K562 (cell line): Measurements from ENCODE around the gene ANKMY1. TPM values are rescaled to one million over a fixed set of nuclear protein-coding genes. Genes with fewer than 3 reads are reported as not detected.

Source experiments
- ATF3 ChIP-seq, 2 experiments: fragments of 450-650 bp in 1 of 2; sonication (generic) in 1 of 2; formaldehyde crosslinking in 1 of 2; IDR thresholded peaks in 1 of 2; conservative IDR thresholded peaks in 1 of 2; 2 replicates each; pipeline versions ENCODE4 v1.6.1 to v1.8.1; 2016 to 2023; ENCODE audit warnings: mild to moderate bottlenecking in 2 of 2, moderate library complexity in 2 of 2, inconsistent platforms in 1 of 2, missing genetic modification reagents in 1 of 2
- CLOCK ChIP-seq: fragments of 250-450 bp; sonication (Bioruptor Pico); IDR thresholded peaks from 2 replicates; pipeline ENCODE4 v1.4.0; 2020; ENCODE audit warnings: mild to moderate bottlenecking, moderate library complexity, borderline replicate concordance
- CREBBP ChIP-seq: IDR thresholded peaks from one replicate; pipeline ENCODE4 v1.6.1; 2012; ENCODE audit warnings: low read depth, mild to moderate bottlenecking, control low read depth, inconsistent platforms, low read length
- DMBX1 ChIP-seq: fragments of 250-450 bp; sonication (Bioruptor Pico); IDR thresholded peaks from 2 replicates; pipeline ENCODE4 v1.8.0; 2022; ENCODE audit warnings: inconsistent platforms, mild to moderate bottlenecking, moderate library complexity, borderline replicate concordance
- E2F6 ChIP-seq, 2 experiments: IDR thresholded peaks; 2 replicates each; pipeline ENCODE4 v1.6.1; 2011; ENCODE audit warnings: borderline replicate concordance in 1 of 2, control low read depth in 1 of 2, low read depth in 1 of 2, low read length in 1 of 2, mild to moderate bottlenecking in 1 of 2, mixed read lengths in 1 of 2, moderate library complexity in 1 of 2; ENCODE audit not compliant: insufficient read depth in 1 of 2, insufficient read length in 1 of 2, poor library complexity in 1 of 2, severe bottlenecking in 1 of 2; ENCODE audit errors: extremely low read depth in 1 of 2
- FOXA3 ChIP-seq, 2 experiments: fragments of 450-650 bp in 1 of 2; sonication (generic) in 1 of 2; formaldehyde crosslinking; IDR thresholded peaks in 1 of 2; conservative IDR thresholded peaks in 1 of 2; 2 replicates each; pipeline versions ENCODE4 v1.4.0 to v1.8.0; 2020 to 2022; ENCODE audit warnings: mild to moderate bottlenecking in 2 of 2, missing genetic modification reagents in 1 of 2
- GTF2B ChIP-seq: IDR thresholded peaks from 2 replicates; pipeline ENCODE4 v1.6.1; 2011; ENCODE audit not compliant: insufficient read length; ENCODE audit errors: extremely low read depth
- HMBOX1 ChIP-seq: sonication (generic); IDR thresholded peaks from 2 replicates; pipeline ENCODE4 v1.6.1; 2016
- ILK ChIP-seq: fragments of 450-650 bp; IDR thresholded peaks from 2 replicates; pipeline ENCODE4 v1.6.1; 2016; ENCODE audit warnings: missing genetic modification characterization, low read depth, mild to moderate bottlenecking, missing compliant biosample characterization, moderate library complexity, borderline replicate concordance
- MAFG ChIP-seq: fragments of 450-650 bp; conservative IDR thresholded peaks from 2 replicates; pipeline ENCODE4 v1.6.1; 2016; ENCODE audit warnings: missing genetic modification characterization, missing compliant biosample characterization
- PRMT5 ChIP-seq: sonication (generic); formaldehyde crosslinking; IDR thresholded peaks from 2 replicates; pipeline ENCODE4 v1.5.0; 2020; ENCODE audit warnings: missing genetic modification reagents
- STAT6 ChIP-seq: sonication (generic); formaldehyde crosslinking; IDR thresholded peaks from 2 replicates; pipeline ENCODE4 v1.8.1; 2023; ENCODE audit warnings: mild to moderate bottlenecking, missing genetic modification reagents
- U2AF2 ChIP-seq: fragments of 200-400 bp; formaldehyde crosslinking; optimal IDR thresholded peaks from 2 replicates; pipeline ENCODE3; 2017; ENCODE audit warnings: low read depth, mild to moderate bottlenecking, low read length
- ZNF3 ChIP-seq: fragments of 250-450 bp; sonication (Bioruptor Pico); IDR thresholded peaks from 2 replicates; pipeline ENCODE4 v1.5.0; 2021; ENCODE audit warnings: mild to moderate bottlenecking, moderate library complexity
- ZNF79 ChIP-seq: fragments of 250-450 bp; sonication (Bioruptor Pico); IDR thresholded peaks from 2 replicates; pipeline ENCODE4 v1.4.0; 2020; ENCODE audit warnings: low read depth, mild to moderate bottlenecking, moderate library complexity
- polyA plus RNA-seq, 8 experiments: library from polyadenylated mRNA; depleted of rRNA in 4 of 8; stranded (reverse) in 5 of 8; unstranded in 3 of 8; fragments of >200 nt; fragmentation: Nextera tagmentation in 2 of 8; fragmentation: Illumina TruSeq in 1 of 8; extraction: Ambion mirVana in 2 of 8; extraction: Trizol in 1 of 8; gene quantifications; 2 replicates each; pipeline versions ENCODE4 v1.2.1 to v1.2.3, GENCODE V29; 2011 to 2014; ENCODE audit warnings: inconsistent platforms in 1 of 8, missing spikeins in 1 of 8
- total RNA-seq, 7 experiments: library from RNA; depleted of rRNA in 6 of 7; stranded (reverse); fragments of >200 nt in 6 of 7; fragmentation: Illumina TruSeq in 2 of 7; extraction: Trizol in 2 of 7; gene quantifications; 2 replicates each; pipeline versions ENCODE4 v1.2.1 to v1.2.3, GENCODE V29; 2011 to 2021; ENCODE audit warnings: low replicate concordance in 1 of 7

ANKMY1 gene
- total and polyA plus RNA-seq, 9 of the 15 experiments (the other 6 are each of a cell fraction or from before 2014, with no cell fraction given): 0.75 to 15.1 (median 11.7) TPM

- TF ChIP-seq CLOCK (CRISPR knock-in tag) (no peak), GTF2B (no peak), U2AF2 (no peak), CREBBP (no peak), MAFG (no peak; the same call in 1 of the 2 replicates), ILK (tag) (no peak), STAT6 (CRISPR knock-in tag) (no peak), HMBOX1 (no peak), FOXA3 (CRISPR knock-in tag; conservative IDR thresholded peaks at IDR 0.05 in 1 of 2, IDR thresholded peaks at IDR 0.05 in 1 of 2) (peak in 1 of 2 experiments; percentile 55; a peak in 1 of 4 replicates), E2F6 (IDR thresholded peaks at IDR 0.05; ENCODE audit: borderline replicate concordance in 1 of 2, extremely low read depth in 1 of 2, insufficient read depth in 1 of 2, insufficient read length in 1 of 2, low read depth in 1 of 2, low read length in 1 of 2, poor library complexity in 1 of 2, severe bottlenecking in 1 of 2) (peak in 1 of 2 experiments; percentile 16), ZNF3 (CRISPR knock-in tag) (no peak), ZNF79 (no peak), ATF3 (IDR thresholded peaks at IDR 0.05) (peak; percentile 96), ATF3 (CRISPR knock-in tag; conservative IDR thresholded peaks at IDR 0.05) (peak; percentile 94), DMBX1 (no peak), PRMT5 (CRISPR knock-in tag) (no peak)
Observed at GRCh38 chr2:240565333-240566202, 7.8 kb upstream of the ANKMY1 start (continued).
